MG63 (cell line): ENCODE data around the gene LURAP1L. TPM values are rescaled to one million over a fixed set of nuclear protein-coding genes. Genes with fewer than 3 reads are reported as not detected.
"Not testable (repeated sequence)": the region's sequence is repeated elsewhere in the genome, so short reads cannot be mapped to it uniquely, and the experiment has no call there.

Source experiments
- DNase-seq: peaks from one replicate; pipeline ENCODE4 v3.0.0-alpha.2; 2020
- H3K27me3 ChIP-seq: fragments of 250-450 bp; sonication (Bioruptor Pico); 2 replicates; pipeline ENCODE4 v1.5.1; 2020; ENCODE audit warnings: mild to moderate bottlenecking, moderate library complexity
- H3K36me3 ChIP-seq: fragments of 250-450 bp; sonication (Bioruptor Pico); 2 replicates; pipeline ENCODE4 v1.5.1; 2020; ENCODE audit warnings: mild to moderate bottlenecking, moderate library complexity
- H3K4me3 ChIP-seq: fragments of 250-450 bp; sonication (Bioruptor Pico); 2 replicates; pipeline ENCODE4 v1.5.1; 2020; ENCODE audit warnings: mild to moderate bottlenecking, moderate library complexity
- H3K9me3 ChIP-seq: fragments of 250-450 bp; sonication (Bioruptor Pico); 2 replicates; pipeline ENCODE4 v1.5.1; 2020; ENCODE audit warnings: mild to moderate bottlenecking, moderate library complexity
- total RNA-seq: library from RNA; depleted of rRNA; stranded (reverse); fragments of >200 nt; shearing (Covaris generic); gene quantifications from 2 replicates; pipeline ENCODE4 v1.2.3, GENCODE V29; 2014; ENCODE audit warnings: low replicate concordance; rRNA removed

Gene LURAP1L
- total RNA-seq, 1 experiment from 2014 or later = 67.0 TPM

GRCh38 chr9:12862611-12863410 lies 88.0 kb downstream of the LURAP1L start:
- Histone ChIP-seq H3K4me3 (no peak overlapping the region), H3K36me3 (no peaks in the 10 kb centered on the region), H3K9me3 (peaks cover 5% of the 10 kb centered on the region), H3K27me3 (no peaks in the 10 kb centered on the region)
- no peak for DNase-seq

- peaks cover 7% of the 10 kb centered on the region for H3K9me3 ChIP-seq
- H3K4me3 ChIP-seq = no peak overlapping the region
- H3K36me3 ChIP-seq = no peaks in the 10 kb centered on the region
- no peak for DNase-seq
- no peaks in the 10 kb centered on the region for H3K27me3 ChIP-seq
These were observed 88.8 kb downstream of the LURAP1L start for GRCh38 chr9:12863618-12864017.

GRCh38 chr9:12865380-12865779 lies 90.6 kb downstream of the LURAP1L start:
- not testable (repeated sequence) for DNase-seq, H3K4me3 ChIP-seq, H3K36me3 ChIP-seq, H3K27me3 ChIP-seq, H3K9me3 ChIP-seq

Other genes with a start within 250 kb of the LURAP1L start
- 2.9 and 3.4 TPM in 2 replicates for gene TYRP1, start 81.6 kb upstream of the LURAP1L start, total RNA-seq